Sigmoid colon (tissue), 7 donors: ENCODE measurements around the gene MMD. TPM values are rescaled to one million over a fixed set of nuclear protein-coding genes. Genes with fewer than 3 reads are reported as not detected.
"Not testable (repeated sequence)": the region's sequence is repeated elsewhere in the genome, so short reads cannot be mapped to it uniquely, and the experiment has no call there.

Source experiments
- DNase-seq: peaks from one replicate; pipeline ENCODE4 v3.0.0-alpha.2; 2019
- H3K27ac ChIP-seq, 4 donors: fragments of 200-600 bp; sonication (generic); one replicate each; pipeline ENCODE4 v1.5.1; 2016 to 2019; ENCODE audit warnings: mild to moderate bottlenecking in 1 of 4
- H3K27me3 ChIP-seq, 3 donors: fragments of 200-600 bp; sonication (generic); one replicate each; pipeline ENCODE4 v1.5.1; 2019; ENCODE audit warnings: mild to moderate bottlenecking in 1 of 3
- H3K36me3 ChIP-seq, 4 donors: fragments of 200-600 bp; sonication (generic); one replicate each; pipeline ENCODE4 v1.5.1; 2016 to 2019
- H3K4me1 ChIP-seq, 4 donors: fragments of 200-600 bp; sonication (generic); one replicate each; pipeline ENCODE4 v1.5.1; 2017 to 2019
- H3K4me3 ChIP-seq, 4 donors: fragments of 200-600 bp; sonication (generic); one replicate each; pipeline ENCODE4 v1.5.1; 2017 to 2019; ENCODE audit warnings: mild to moderate bottlenecking in 2 of 4, moderate library complexity in 1 of 4
- H3K9me3 ChIP-seq, 4 donors: fragments of 200-600 bp in 3 of 4; sonication (generic) in 3 of 4; one replicate each; pipeline versions ENCODE4 v1.5.1 to v1.6.1; 2013 to 2019
- CTCF ChIP-seq, 4 experiments: fragments of 450-650 bp in 3 of 4; fragments of 200-600 bp in 1 of 4; IDR thresholded peaks; one replicate each; pipeline ENCODE4 v1.5.1; 2016 to 2019; ENCODE audit warnings: antibody characterized with exemption in 4 of 4, mild to moderate bottlenecking in 3 of 4, moderate library complexity in 2 of 4
- EP300 ChIP-seq, 4 donors: sonication (generic); formaldehyde crosslinking; IDR thresholded peaks; one replicate each; pipeline ENCODE4 v1.6.1; 2017; ENCODE audit warnings: antibody characterized with exemption in 4 of 4
- POLR2A ChIP-seq, 2 donors: fragments of 450-650 bp; IDR thresholded peaks; one replicate each; pipeline ENCODE4 v1.6.1; 2016; ENCODE audit warnings: antibody characterized with exemption in 2 of 2, mild to moderate bottlenecking in 2 of 2, moderate library complexity in 2 of 2
- POLR2AphosphoS5 ChIP-seq, 4 donors: sonication (generic); formaldehyde crosslinking; IDR thresholded peaks; one replicate each; pipeline ENCODE4 v1.6.1; 2017; ENCODE audit warnings: antibody characterized with exemption in 4 of 4
- WGBS, 2 donors: extraction: QIAGEN DNeasy Blood & Tissue Kit; methylation state at CpG; one replicate each; pipeline ENCODE4 v1.1.7; 2013; 5-methylcytosine and 5-hydroxymethylcytosine counted together
- intact Hi-C: fragments of 100-400 bp; cut with DNase I; formaldehyde crosslinking; loops from one replicate; pipeline ENCODE4 v1.15.1; 2023
- polyA plus RNA-seq, 3 donors: library from polyadenylated mRNA; stranded (reverse); fragments of 200-250 nt; gene quantifications; one replicate each; pipeline ENCODE4 v1.2.3, GENCODE V29; 2013
- total RNA-seq, 4 donors: library from RNA; depleted of rRNA; stranded (reverse); fragments of >200 nt; gene quantifications; one replicate each; pipeline ENCODE4 v1.1.0, GENCODE V29; 2016
- donor health status: healthy with polysubstance abuse.
- donor health status: Bipolar disorder and iron deficiency.
- donor health status: healthy.

MMD gene
- total and polyA plus RNA-seq, 7 donors = 12.0 to 51.3 (median 26.9) TPM

- H3K27me3 ChIP-seq = no peaks in the 10 kb centered on the region
- TF ChIP-seq CTCF (IDR thresholded peaks at IDR 0.05) (no peak), EP300 (IDR thresholded peaks at IDR 0.05) (no peak), POLR2A (IDR thresholded peaks at IDR 0.05) (no peak), POLR2AphosphoS5 (IDR thresholded peaks at IDR 0.05) (no peak)
- intact Hi-C loops = no loop called here
- no peak overlapping the region for H3K4me3 ChIP-seq
- peaks cover 16 to 100% (median 50%) of the 10 kb centered on the region in 4 donors for H3K36me3 ChIP-seq
- DNase-seq = no peak
- 54 to 64% methylated on average over 5 of the region's 5 CpGs for WGBS, 2 donors
- H3K9me3 ChIP-seq = no peaks in the 10 kb centered on the region
- no peaks in the 10 kb centered on the region for H3K4me1 ChIP-seq
- H3K27ac ChIP-seq = no peak overlapping the region
Observed at GRCh38 chr17:55407641-55408566, 13.7 kb downstream of the MMD start.

GRCh38 chr17:55405600-55405999, 16.0 kb downstream of the MMD start:
- DNase-seq = no peak
- H3K36me3 ChIP-seq = peaks cover 18 to 98% (median 42%) of the 10 kb centered on the region in 4 donors
- H3K27ac ChIP-seq = no peak overlapping the region
- intact Hi-C loops = no loop called here
- H3K4me1 ChIP-seq = no peaks in the 10 kb centered on the region
- H3K9me3 ChIP-seq = no peaks in the 10 kb centered on the region
- TF ChIP-seq POLR2A (IDR thresholded peaks at IDR 0.05) (no peak), POLR2AphosphoS5 (IDR thresholded peaks at IDR 0.05) (no peak)
- 95 to 96% methylated on average over 1 of the region's 1 CpG for whole genome bisulfite sequencing, 2 donors
- H3K4me3 ChIP-seq = no peak overlapping the region
- H3K27me3 ChIP-seq = no peaks in the 10 kb centered on the region

- H3K9me3 ChIP-seq, H3K4me1 ChIP-seq, H3K27ac ChIP-seq, H3K27me3 ChIP-seq, H3K4me3 ChIP-seq, DNase-seq, intact Hi-C loops: not testable (repeated sequence)
- peaks cover 12 to 98% (median 31%) of the 10 kb centered on the region in 4 donors for H3K36me3 ChIP-seq
- WGBS, 2 donors = 90% methylated on average over 5 of the region's 5 CpGs
Observed at GRCh38 chr17:55404197-55404596, 17.4 kb downstream of the MMD start.

GRCh38 chr17:55402374-55402773, 19.3 kb downstream of the MMD start:
- Histone ChIP-seq H3K4me3 (no peak overlapping the region), H3K36me3 (peaks cover 8 to 90% (median 24%) of the 10 kb centered on the region in 4 donors), H3K27ac (no peak overlapping the region), H3K27me3 (no peaks in the 10 kb centered on the region), H3K9me3 (no peaks in the 10 kb centered on the region), H3K4me1 (no peaks in the 10 kb centered on the region)
- WGBS, 2 donors = 19 to 76% methylated on average over 4 of the region's 4 CpGs
- no peak for DNase-seq
- TF ChIP-seq POLR2A (IDR thresholded peaks at IDR 0.05) (no peak), EP300 (IDR thresholded peaks at IDR 0.05) (no peak), CTCF (IDR thresholded peaks at IDR 0.05) (no peak), POLR2AphosphoS5 (IDR thresholded peaks at IDR 0.05) (no peak)
- intact Hi-C loops = no loop called here

GRCh38 chr17:55398689-55399088, 22.9 kb downstream of the MMD start:
- Histone ChIP-seq H3K36me3 (peaks cover 3 to 61% (median 7%) of the 10 kb centered on the region in 4 donors), H3K4me1 (peaks cover 0 to 18% (median 5%) of the 10 kb centered on the region in 4 donors), H3K27ac (no peak overlapping the region), H3K4me3 (no peak overlapping the region), H3K9me3 (no peaks in the 10 kb centered on the region), H3K27me3 (no peaks in the 10 kb centered on the region)
- intact Hi-C loops = no loop called here
- 92 to 94% methylated on average over 5 of the region's 5 CpGs for WGBS, 2 donors
- DNase-seq = no peak
- no peak for TF ChIP-seq CTCF (IDR thresholded peaks at IDR 0.05)
- no peak for TF ChIP-seq POLR2A (IDR thresholded peaks at IDR 0.05)
- TF ChIP-seq EP300 (IDR thresholded peaks at IDR 0.05) = no peak
- no peak for TF ChIP-seq POLR2AphosphoS5 (IDR thresholded peaks at IDR 0.05)
